ENCODE results near the gene GGCX. TPM values are rescaled to one million over a fixed set of nuclear protein-coding genes. Genes with fewer than 3 reads are reported as not detected.
"Not testable (repeated sequence)": the region's sequence is repeated elsewhere in the genome, so short reads cannot be mapped to it uniquely, and the experiment has no call there.

GGCX gene
- total RNA-seq, 1 donor from 2014 or later = 51.5 TPM

GRCh38 chr2:85594715-85595300 is 33.5 kb upstream of the GGCX start:
- no peak for DNase-seq (ENCODE audit: low spot score)

GRCh38 chr2:85593023-85593422 is 31.7 kb upstream of the GGCX start:
- DNase-seq (ENCODE audit: low spot score) = no peak

- DNase-seq (ENCODE audit: low spot score) = not testable (repeated sequence)
These were observed 31.0 kb upstream of the GGCX start for GRCh38 chr2:85592299-85592698.

- DNase-seq (ENCODE audit: low spot score) = no peak
These were observed 30.3 kb upstream of the GGCX start for GRCh38 chr2:85591563-85591962.

GRCh38 chr2:85590950-85591349 is 29.7 kb upstream of the GGCX start:
- DNase-seq (ENCODE audit: low spot score) = no peak

GRCh38 chr2:85589982-85590791 is 28.9 kb upstream of the GGCX start:
- peak; percentile 80 for DNase-seq (ENCODE audit: low spot score)

- no peak for DNase-seq (ENCODE audit: low spot score)
These were observed 27.9 kb upstream of the GGCX start for GRCh38 chr2:85589181-85589580.

GRCh38 chr2:85588645-85589044 is 27.4 kb upstream of the GGCX start:
- no peak for DNase-seq (ENCODE audit: low spot score)

GRCh38 chr2:85588236-85588635 is 26.9 kb upstream of the GGCX start:
- no peak for DNase-seq (ENCODE audit: low spot score)

- peak; percentile 38 for DNase-seq (ENCODE audit: low spot score)
These were observed 24.4 kb upstream of the GGCX start for GRCh38 chr2:85585781-85586105.

- peak; percentile 32 for DNase-seq (ENCODE audit: low spot score)
These were observed 23.8 kb upstream of the GGCX start for GRCh38 chr2:85584857-85585780.

- peak; percentile 40 for DNase-seq (ENCODE audit: low spot score)
These were observed 23.1 kb upstream of the GGCX start, which contains the start of gene VAMP5 for GRCh38 chr2:85584354-85584856. Gene VAMP5 (plus strand): TSS chr2:85584431. CDS start chr2:85584491, 60 bp downstream.

- no peak for DNase-seq (ENCODE audit: low spot score)
These were observed 22.5 kb upstream of the GGCX start for GRCh38 chr2:85583667-85584353.

- no peak for DNase-seq (ENCODE audit: low spot score)
These were observed 21.2 kb upstream of the GGCX start for GRCh38 chr2:85582492-85582891.

- DNase-seq (ENCODE audit: low spot score) = no peak
These were observed 18.9 kb upstream of the GGCX start for GRCh38 chr2:85580206-85580605.

- DNase-seq (ENCODE audit: low spot score) = peak; percentile 70
These were observed 18.1 kb upstream of the GGCX start for GRCh38 chr2:85579266-85579935.

GRCh38 chr2:85578243-85579180 is 17.2 kb upstream of the GGCX start:
- peak; percentile 86 for DNase-seq (ENCODE audit: low spot score)

GRCh38 chr2:85577386-85578242 is 16.3 kb upstream of the GGCX start, which contains the start of gene VAMP8:
Gene VAMP8 (plus strand): TSS chr2:85577586. CDS start chr2:85577647, 61 bp downstream.
- DNase-seq (ENCODE audit: low spot score) = peak; percentile 49

- no peak for DNase-seq (ENCODE audit: low spot score)
These were observed 15.7 kb upstream of the GGCX start for GRCh38 chr2:85577063-85577385.
